B cell (primary cell): ENCODE results near the gene PISD.

Experiments
- EZH2 ChIP-seq: IDR thresholded peaks from 2 replicates; pipeline ENCODE4 v1.6.1; 2012; ENCODE audit warnings: borderline replicate concordance, low read depth, mild to moderate bottlenecking, moderate library complexity, low read length; ENCODE audit not compliant: insufficient read depth, poor library complexity, severe bottlenecking
- TF ChIP-seq, protein P1 (sequence below): fragments of 200-600 bp; IDR thresholded peaks from one replicate; pipeline ENCODE4 v1.8.0; 2022; ENCODE audit warnings: antibody characterized with exemption, mild to moderate bottlenecking

DNA sequence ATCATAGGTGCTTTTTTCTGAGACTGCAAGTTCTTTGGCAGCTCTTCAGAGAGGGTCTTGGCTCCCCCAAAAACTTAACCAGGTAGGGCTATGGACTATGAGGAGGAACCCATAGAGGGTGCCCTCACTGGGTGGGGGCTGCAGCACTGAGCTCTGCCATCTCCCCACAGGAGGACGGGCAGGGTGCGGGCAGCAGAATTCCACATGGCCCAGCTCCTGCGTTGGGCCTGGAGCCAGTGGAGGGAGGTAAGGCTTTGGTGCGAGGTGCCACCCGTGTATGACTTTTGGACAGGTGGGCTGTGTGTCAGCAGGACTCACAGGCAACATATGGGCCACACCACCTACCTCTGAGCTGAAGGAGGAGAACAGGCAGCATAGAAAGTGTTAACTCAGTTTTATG, 58.4 kb downstream of the PISD start:
- TF ChIP-seq, protein P1, sequence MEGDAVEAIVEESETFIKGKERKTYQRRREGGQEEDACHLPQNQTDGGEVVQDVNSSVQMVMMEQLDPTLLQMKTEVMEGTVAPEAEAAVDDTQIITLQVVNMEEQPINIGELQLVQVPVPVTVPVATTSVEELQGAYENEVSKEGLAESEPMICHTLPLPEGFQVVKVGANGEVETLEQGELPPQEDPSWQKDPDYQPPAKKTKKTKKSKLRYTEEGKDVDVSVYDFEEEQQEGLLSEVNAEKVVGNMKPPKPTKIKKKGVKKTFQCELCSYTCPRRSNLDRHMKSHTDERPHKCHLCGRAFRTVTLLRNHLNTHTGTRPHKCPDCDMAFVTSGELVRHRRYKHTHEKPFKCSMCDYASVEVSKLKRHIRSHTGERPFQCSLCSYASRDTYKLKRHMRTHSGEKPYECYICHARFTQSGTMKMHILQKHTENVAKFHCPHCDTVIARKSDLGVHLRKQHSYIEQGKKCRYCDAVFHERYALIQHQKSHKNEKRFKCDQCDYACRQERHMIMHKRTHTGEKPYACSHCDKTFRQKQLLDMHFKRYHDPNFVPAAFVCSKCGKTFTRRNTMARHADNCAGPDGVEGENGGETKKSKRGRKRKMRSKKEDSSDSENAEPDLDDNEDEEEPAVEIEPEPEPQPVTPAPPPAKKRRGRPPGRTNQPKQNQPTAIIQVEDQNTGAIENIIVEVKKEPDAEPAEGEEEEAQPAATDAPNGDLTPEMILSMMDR = no peak
- TF ChIP-seq EZH2 = no peak
